SU-DHL-6 (cell line): ENCODE measurements around the gene DPM1.

Experiments used
- H2AFZ ChIP-seq: fragments of 200-600 bp; sonication (generic); 2 replicates; pipeline ENCODE4 v1.6.1; 2014; ENCODE audit warnings: low read depth, mild to moderate bottlenecking, moderate library complexity, mixed read lengths, antibody characterized with exemption, low read length; ENCODE audit not compliant: severe bottlenecking
- H3F3A ChIP-seq: fragments of 200-600 bp; shearing (Covaris generic); 2 replicates; pipeline ENCODE4 v1.6.0; 2016; ENCODE audit warnings: antibody characterized with exemption, mild to moderate bottlenecking; ENCODE audit not compliant: insufficient read depth
- H3K27ac ChIP-seq: fragments of 200-600 bp; sonication (generic); 2 replicates; pipeline ENCODE4 v1.5.1; 2016; ENCODE audit warnings: low read depth, mild to moderate bottlenecking, low read length, moderate library complexity, mixed read lengths
- H3K27me3 ChIP-seq: fragments of 200-600 bp; sonication (generic), shearing (Covaris generic); 2 replicates; pipeline ENCODE4 v1.6.0; 2014; ENCODE audit warnings: mild to moderate bottlenecking, low read length
- H3K36me3 ChIP-seq: fragments of 200-600 bp; sonication (generic); 2 replicates; pipeline ENCODE4 v1.6.1; 2014; ENCODE audit warnings: mild to moderate bottlenecking, low read length, mixed read lengths
- H3K4me2 ChIP-seq: fragments of 300-600, 200-600 bp; shearing (Covaris generic), sonication (generic); 2 replicates; pipeline ENCODE4 v1.6.0; 2014; ENCODE audit warnings: low read length, low read depth, mild to moderate bottlenecking; ENCODE audit not compliant: poor library complexity, severe bottlenecking
- H3K4me3 ChIP-seq: fragments of 200-600 bp; sonication (generic); 2 replicates; pipeline ENCODE4 v1.5.1; 2014; ENCODE audit warnings: antibody characterized with exemption, low read length, mild to moderate bottlenecking, mixed read lengths; ENCODE audit not compliant: insufficient read depth, poor library complexity, severe bottlenecking
- H3K79me2 ChIP-seq: fragments of 200-600 bp; sonication (generic); 2 replicates; pipeline ENCODE4 v1.6.1; 2014; ENCODE audit warnings: mild to moderate bottlenecking, low read length, moderate library complexity; ENCODE audit not compliant: insufficient read depth
- H3K9ac ChIP-seq: fragments of 200-600 bp; sonication (generic); 2 replicates; pipeline ENCODE4 v1.7.0; 2014; ENCODE audit warnings: mild to moderate bottlenecking, low read length
- H3K9me2 ChIP-seq: fragments of 200-600 bp; sonication (generic); replicated peaks from 2 replicates; pipeline ENCODE4 v1.6.1; 2014; ENCODE audit warnings: low read length; ENCODE audit not compliant: insufficient read depth
- H3K9me3 ChIP-seq: fragments of 200-600 bp; sonication (generic); 2 replicates; pipeline ENCODE4 v1.6.1; 2014; ENCODE audit warnings: low read length, mixed read lengths; ENCODE audit not compliant: insufficient read depth
- H4K20me1 ChIP-seq: fragments of 200-600 bp; sonication (generic); 2 replicates; pipeline ENCODE4 v1.6.1; 2014; ENCODE audit warnings: low read depth, mild to moderate bottlenecking, antibody characterized with exemption, low read length, moderate library complexity, mixed read lengths
- CTCF ChIP-seq: fragments of 200-600 bp; sonication (generic); IDR thresholded peaks from one replicate; pipeline ENCODE4 v1.5.1; 2017; ENCODE audit warnings: antibody characterized with exemption, mild to moderate bottlenecking, low read length, moderate library complexity; ENCODE audit not compliant: insufficient read depth, poor library complexity, severe bottlenecking
- EZH2phosphoT487 ChIP-seq: fragments of 200-600 bp; sonication (generic), shearing (Covaris generic); conservative IDR thresholded peaks from 2 replicates; pipeline ENCODE4 v1.6.1; 2018; ENCODE audit warnings: mild to moderate bottlenecking, antibody characterized with exemption, low read length, moderate library complexity, mixed read lengths

DPM1 gene

GRCh38 chr20:50929299-50930138, 28.8 kb downstream of the DPM1 start:
- Histone ChIP-seq H2AFZ (no peak overlapping the region), H3K9me3 (no peaks in the 10 kb centered on the region), H3K4me2 (peak overlapping the region; percentile 76), H3K4me3 (peak overlapping the region; percentile 98), H3K36me3 (peaks cover 44% of the 10 kb centered on the region), H3K9ac (peak overlapping the region; percentile 90), H3K27ac (peak overlapping the region; percentile 87), H3K27me3 (no peaks in the 10 kb centered on the region), H4K20me1 (peaks cover 45% of the 10 kb centered on the region), H3K79me2 (peaks cover 60% of the 10 kb centered on the region), H3K9me2 (no peaks in the 10 kb centered on the region), H3F3A (peaks cover 35% of the 10 kb centered on the region)
- no peak for TF ChIP-seq EZH2phosphoT487
- peak; percentile 99 for TF ChIP-seq CTCF

GRCh38 chr20:50928469-50928868, 29.9 kb downstream of the DPM1 start:
- Histone ChIP-seq H4K20me1 (peaks cover 54% of the 10 kb centered on the region), H3K9ac (0 out of 2 replicates have a peak overlapping the region, but pooled peaks have one; percentile 90), H3K27me3 (no peaks in the 10 kb centered on the region), H3K27ac (no peak overlapping the region), H3K4me3 (peak overlapping the region; percentile 98), H3K9me2 (no peaks in the 10 kb centered on the region), H3F3A (peaks cover 25% of the 10 kb centered on the region), H3K9me3 (no peaks in the 10 kb centered on the region), H2AFZ (no peak overlapping the region), H3K79me2 (peaks cover 70% of the 10 kb centered on the region), H3K4me2 (peak overlapping the region; percentile 76), H3K36me3 (peaks cover 43% of the 10 kb centered on the region)
- TF ChIP-seq EZH2phosphoT487 (no peak), CTCF (no peak)

- H3K9me3 ChIP-seq: no peaks in the 10 kb centered on the region
- H3K4me2 ChIP-seq: peak overlapping the region; percentile 76
- no peaks in the 10 kb centered on the region for H3K9me2 ChIP-seq
- H3K9ac ChIP-seq: no peak overlapping the region
- no peak overlapping the region for H2AFZ ChIP-seq
- TF ChIP-seq EZH2phosphoT487 (no peak), CTCF (no peak)
- H3K36me3 ChIP-seq: peaks cover 49% of the 10 kb centered on the region
- H3K79me2 ChIP-seq: peaks cover 90% of the 10 kb centered on the region
- H3K4me3 ChIP-seq: no peak overlapping the region
- peaks cover 61% of the 10 kb centered on the region for H4K20me1 ChIP-seq
- no peak overlapping the region for H3K27ac ChIP-seq
- H3K27me3 ChIP-seq: no peaks in the 10 kb centered on the region
- peaks cover 15% of the 10 kb centered on the region; the same call in 1 of the 2 replicates for H3F3A ChIP-seq
Measured at GRCh38 chr20:50926530-50926929, 31.8 kb downstream of the DPM1 start.
